Choroid plexus epithelial cell (primary cell): ENCODE measurements around the gene SH3YL1.
A peak's percentile ranks its signal among the peaks of the same experiment; 100 is the strongest.

Experiments
- DNase-seq: peaks from one replicate; pipeline ENCODE4 v3.0.0-alpha.2; 2010; ENCODE audit warnings: low read depth
- H3K4me3 ChIP-seq: 2 replicates; pipeline ENCODE4 v1.5.1; 2011; ENCODE audit warnings: low read depth, mild to moderate bottlenecking, control low read depth, low read length, moderate library complexity
- CTCF ChIP-seq: conservative IDR thresholded peaks from 2 replicates; pipeline ENCODE4 v1.5.1; 2011; ENCODE audit warnings: low read depth, mild to moderate bottlenecking, control low read depth, inconsistent platforms, low read length, moderate library complexity

Gene SH3YL1

GRCh38 chr2:290090-290722 lies 26.4 kb upstream of the SH3YL1 start:
- peak; percentile 89 for DNase-seq
- H3K4me3 ChIP-seq: peak overlapping the region; percentile 59
- TF ChIP-seq CTCF: peak; percentile 91

DNA sequence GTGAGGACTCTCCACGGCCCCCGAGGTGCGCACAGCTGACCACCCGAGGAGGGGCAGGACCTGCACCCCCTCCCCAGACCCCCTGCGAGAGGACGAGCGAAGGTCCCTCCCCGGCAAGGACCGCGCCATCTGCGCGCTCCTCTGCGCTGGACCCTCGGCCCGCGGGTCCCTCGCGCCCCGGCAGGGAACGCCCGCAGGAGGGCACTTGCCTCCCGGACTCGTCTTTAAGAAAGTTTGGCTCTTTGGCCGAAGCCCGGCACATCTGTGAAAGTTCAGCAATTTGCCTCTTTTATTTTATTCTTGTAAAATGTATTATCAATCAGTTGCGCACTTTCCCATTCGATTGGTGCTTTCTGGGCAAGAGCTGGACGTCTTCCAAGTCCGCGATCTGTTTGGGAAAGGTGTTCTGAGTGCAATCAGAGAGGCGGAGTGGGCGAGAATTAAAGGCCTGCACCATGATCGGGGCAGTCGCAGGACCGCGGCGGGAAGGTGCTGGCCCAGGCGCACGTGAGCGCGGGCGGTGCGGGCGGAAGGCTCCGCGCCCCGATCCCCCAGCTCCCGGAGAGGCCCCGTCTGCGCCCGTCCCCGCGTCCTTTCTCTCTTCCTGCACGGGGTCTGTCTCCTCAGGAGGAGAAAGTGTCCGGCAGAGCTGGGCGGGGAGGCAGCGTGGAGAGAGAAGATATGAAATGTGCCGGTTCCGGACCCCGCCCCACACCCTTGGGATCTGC lies 25.7 kb upstream of the SH3YL1 start:
- no peak for TF ChIP-seq CTCF
- peak; percentile 18 for DNase-seq
- peak overlapping the region; percentile 59 for H3K4me3 ChIP-seq

DNA sequence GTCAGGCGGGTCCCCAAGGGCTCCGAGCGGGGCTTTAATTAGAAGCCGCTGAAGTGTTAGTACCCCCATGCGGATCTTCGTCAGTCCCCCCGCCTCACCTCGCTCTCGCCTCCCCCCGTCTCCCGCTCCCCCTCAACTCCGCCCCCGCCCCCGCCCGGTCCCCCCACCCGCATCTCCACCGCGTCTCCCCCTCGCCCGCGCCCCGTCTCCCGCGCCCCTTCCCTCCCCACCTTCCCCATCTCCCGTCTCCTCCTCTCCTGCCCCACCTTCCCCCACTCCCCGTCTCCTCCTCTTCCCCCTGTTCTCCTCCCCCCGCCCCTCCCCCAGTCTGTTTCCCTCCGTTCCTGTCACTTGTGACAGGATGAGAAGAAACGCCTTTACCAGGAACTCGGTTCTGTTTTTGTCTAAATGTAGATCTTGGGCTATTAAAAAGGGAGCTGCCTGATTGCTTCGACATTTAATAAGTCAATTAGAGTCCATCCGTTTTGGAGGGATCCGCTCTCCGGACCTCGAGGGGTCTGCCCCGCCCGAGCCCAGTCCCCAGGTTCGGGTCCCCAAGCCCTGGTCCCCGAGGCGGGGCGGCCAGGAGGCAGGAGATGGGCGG lies 25.0 kb upstream of the SH3YL1 start:
- TF ChIP-seq CTCF: no peak
- DNase-seq: no peak
- H3K4me3 ChIP-seq: peak overlapping the region; percentile 59

DNA sequence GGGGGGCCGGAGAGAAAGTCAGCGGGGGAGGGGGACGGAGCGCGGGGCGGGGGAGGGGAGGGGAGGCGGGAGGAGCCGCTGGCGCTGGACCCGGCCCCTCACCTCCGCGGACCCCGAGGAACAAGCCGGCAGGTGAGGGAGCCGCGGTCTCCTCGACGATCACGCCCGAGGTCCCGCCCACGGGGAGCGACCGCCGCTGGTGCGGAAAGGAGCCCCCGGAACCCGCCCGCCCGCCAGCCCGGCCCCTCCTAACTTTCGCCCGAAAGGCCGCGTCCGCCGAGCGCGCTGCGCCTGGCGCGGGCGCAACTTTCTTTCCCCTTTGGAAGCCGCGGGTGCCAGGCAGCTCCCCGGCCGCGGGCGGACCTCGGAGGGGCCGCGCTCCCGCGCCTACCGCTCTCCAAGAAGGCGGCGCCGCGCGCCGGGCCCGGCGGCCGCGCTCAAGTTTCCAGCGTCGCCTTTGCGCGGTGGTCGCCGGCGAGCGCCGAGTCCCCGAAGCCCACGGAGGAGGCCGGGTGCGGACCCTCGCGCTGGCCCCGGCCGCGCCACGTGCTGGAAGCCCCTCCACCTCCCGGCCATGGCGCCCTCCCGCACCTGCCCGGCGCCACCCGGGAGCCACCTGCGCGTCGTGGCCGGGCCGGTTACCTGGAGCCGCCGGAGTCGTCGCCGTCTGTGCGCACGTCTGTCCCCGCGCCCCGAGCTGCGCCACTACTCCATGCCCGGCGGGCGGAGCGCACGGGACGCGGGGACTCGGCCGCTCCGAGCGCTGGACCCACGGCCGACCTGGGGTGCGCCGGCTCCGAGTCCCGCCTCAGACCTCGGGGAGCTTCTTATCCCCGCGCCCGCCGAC lies 24.3 kb upstream of the SH3YL1 start, which contains the start of gene ALKAL2:
TSS of gene ALKAL2 (minus strand) at position 181 of the 847 bp plus-strand sequence. CDS start 256 bp downstream, outside the sequence.
- peak within 1 kb of the TSS; percentile 37 for H3K4me3 ChIP-seq
- TF ChIP-seq CTCF: no peak
- no peak for DNase-seq

DNA sequence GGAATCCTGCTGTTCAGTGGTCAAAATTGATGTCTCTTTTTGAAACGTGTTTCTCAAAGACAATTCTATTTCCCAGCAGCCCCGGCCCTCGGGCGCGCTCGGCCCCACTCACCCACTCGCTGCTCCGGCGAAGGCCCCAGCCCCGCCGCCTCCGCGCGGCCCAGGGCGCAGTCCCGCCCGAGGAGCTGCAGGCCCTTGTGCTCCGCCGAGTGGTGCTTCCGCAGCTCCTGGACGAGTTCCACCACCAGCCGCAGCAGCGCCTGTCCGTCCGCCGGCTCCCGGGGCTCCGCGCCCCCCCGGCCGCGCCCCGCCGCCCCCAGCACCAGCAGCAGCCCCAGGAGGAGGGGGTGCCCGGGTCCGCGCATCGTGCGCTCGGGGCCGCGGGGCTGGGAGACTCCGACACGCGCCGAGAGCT lies 23.6 kb upstream of the SH3YL1 start:
- peak; percentile 61 for DNase-seq
- peak overlapping the region; percentile 37 for H3K4me3 ChIP-seq
- TF ChIP-seq CTCF: no peak

DNA sequence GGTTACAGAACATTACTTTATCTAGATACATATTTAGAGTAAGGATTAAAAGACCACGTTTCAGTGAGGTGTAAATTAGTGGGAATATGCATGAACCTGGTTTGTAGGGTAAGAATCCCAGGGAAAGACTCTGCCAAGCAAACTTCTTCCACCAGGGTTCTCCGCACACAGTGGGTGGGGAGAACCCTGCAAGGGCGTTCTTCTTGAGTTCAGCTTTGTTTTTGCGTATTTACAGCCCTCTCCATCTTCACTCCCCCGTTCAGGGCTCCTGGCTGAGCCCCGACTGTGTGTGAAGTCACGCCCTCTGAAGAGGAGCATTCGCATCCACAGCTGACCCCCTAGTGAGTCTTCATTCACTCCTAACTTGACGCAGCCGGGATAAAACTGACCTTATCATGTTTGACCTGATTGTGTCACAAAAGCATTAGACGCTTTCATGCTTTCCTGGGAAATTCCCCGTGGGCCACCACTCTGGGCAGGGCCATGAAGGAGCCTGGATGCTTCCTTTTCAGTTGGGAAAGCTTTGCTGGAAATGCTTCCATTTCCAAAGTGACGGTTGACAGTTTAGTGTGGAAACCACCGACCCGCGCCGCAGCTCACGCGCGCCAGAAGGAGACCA lies 23.1 kb upstream of the SH3YL1 start:
- peak; percentile 28 for DNase-seq
- peak overlapping the region; percentile 37 for H3K4me3 ChIP-seq
- TF ChIP-seq CTCF: no peak
